Activated B cell treated with CpG ODN at 0.5 μM for 24 hours (primary cell): ENCODE measurements around the gene ORMDL1. TPM values are rescaled to one million over a fixed set of nuclear protein-coding genes. Genes with fewer than 3 reads are reported as not detected.

ENCODE experiments used
- ATAC-seq: fragments of 200-7000 bp; cut with Tn5 transposase; one replicate; pipeline ENCODE4 v1.10.0; 2021; ENCODE audit warnings: low read depth, mild to moderate bottlenecking, moderate library complexity
- CTCF ChIA-PET: fragments of 350-600 bp; sonication (Branson Sonifier 250); formaldehyde crosslinking; loops from one replicate; lab custom pipeline; 2021; ENCODE audit warnings: antibody characterized with exemption; lab: Charles Lee
- POLR2A ChIA-PET: fragments of 350-600 bp; sonication (Branson Sonifier 250); formaldehyde crosslinking; loops from one replicate; lab custom pipeline; 2021; ENCODE audit warnings: antibody characterized with exemption; lab: Charles Lee
- DNase-seq: peaks from one replicate; pipeline ENCODE4 v3.0.0; 2022
- H3K27ac Mint-ChIP-seq: one replicate; pipeline ENCODE4 v1.8.0; 2020; ENCODE audit warnings: mixed read lengths
- H3K27me3 Mint-ChIP-seq: one replicate; pipeline ENCODE4 v1.8.0; 2021; ENCODE audit warnings: mixed read lengths
- H3K36me3 Mint-ChIP-seq: one replicate; pipeline ENCODE4 v1.8.0; 2021; ENCODE audit warnings: low read depth, mixed read lengths
- H3K4me1 Mint-ChIP-seq: one replicate; pipeline ENCODE4 v1.8.0; 2021; ENCODE audit warnings: mixed read lengths
- H3K4me3 Mint-ChIP-seq: one replicate; pipeline ENCODE4 v1.8.0; 2020; ENCODE audit warnings: mild to moderate bottlenecking, mixed read lengths
- H3K9me3 Mint-ChIP-seq: one replicate; pipeline ENCODE4 v1.8.0; 2020; ENCODE audit warnings: mixed read lengths
- CTCF ChIP-seq: fragments of 200-600 bp; IDR thresholded peaks from one replicate; pipeline ENCODE4 v1.8.0; 2022; ENCODE audit warnings: antibody characterized with exemption, mild to moderate bottlenecking
- intact Hi-C: fragments of 100-400 bp; cut with micrococcal nuclease; formaldehyde crosslinking; loops from one replicate; pipeline ENCODE4 v1.15.1; 2024
- total RNA-seq: library from RNA; stranded (reverse); gene quantifications from 2 replicates; pipeline ENCODE4 v1.2.3, GENCODE V29; 2022

ORMDL1 gene
- total RNA-seq, 1 donor from 2014 or later, result 92.6 TPM

GRCh38 chr2:189802396-189802912 is 18.3 kb upstream of the ORMDL1 start:
- ChIA-PET POLR2A (no interaction called here), CTCF (interaction anchor here (0.9 kb wide), 1 partner anchor 51 kb away, joined by 3 read pairs; no protein-coding TSS in a partner anchor)
- Mint-ChIP-seq H3K4me3 (no peak overlapping the region), H3K27ac (no peak overlapping the region), H3K36me3 (peaks cover 40% of the 10 kb centered on the region), H3K4me1 (peaks cover 5% of the 10 kb centered on the region), H3K9me3 (no peaks in the 10 kb centered on the region), H3K27me3 (no peaks in the 10 kb centered on the region)
- ATAC-seq (no peak), DNase-seq (no peak)
- intact Hi-C loops, result no loop called here
- TF ChIP-seq CTCF, result no peak

- Mint-ChIP-seq H3K36me3 (peaks cover 50% of the 10 kb centered on the region), H3K27ac (no peak overlapping the region), H3K9me3 (no peaks in the 10 kb centered on the region), H3K4me1 (peaks cover 5% of the 10 kb centered on the region), H3K4me3 (no peak overlapping the region), H3K27me3 (no peaks in the 10 kb centered on the region)
- ChIA-PET POLR2A (no interaction called here), CTCF (interaction anchor here (0.7 to 1.3 kb wide), 2 partner anchors 266 to 275 kb away, joined by 3 to 4 read pairs; no protein-coding TSS in a partner anchor)
- ATAC-seq (no peak), DNase-seq (no peak)
- no peak for TF ChIP-seq CTCF
- intact Hi-C loops, result loop anchor here (2.0 kb wide), 1 partner anchor 477 kb away; no protein-coding TSS in a partner anchor
Measured at GRCh38 chr2:189799531-189799930, 15.4 kb upstream of the ORMDL1 start.

GRCh38 chr2:189799030-189799331 is 14.8 kb upstream of the ORMDL1 start:
- no peak overlapping the region for H3K27ac Mint-ChIP-seq
- ATAC-seq (no peak), DNase-seq (no peak)
- H3K36me3 Mint-ChIP-seq, result peaks cover 50% of the 10 kb centered on the region
- no peaks in the 10 kb centered on the region for H3K27me3 Mint-ChIP-seq
- intact Hi-C loops, result loop anchor here (2.0 kb wide), 1 partner anchor 478 kb away; no protein-coding TSS in a partner anchor
- H3K9me3 Mint-ChIP-seq, result no peaks in the 10 kb centered on the region
- ChIA-PET CTCF (interaction anchor here (0.8 to 1.8 kb wide), 8 partner anchors 11 to 274 kb away, joined by 3 to 15 read pairs (median 3); partner anchors contain the start of gene OSGEPL1), POLR2A (interaction anchor here (0.7 kb wide), 2 partner anchors 108 to 1016 kb away, joined by 3 to 7 read pairs; no protein-coding TSS in a partner anchor)
- no peak overlapping the region for H3K4me3 Mint-ChIP-seq
- no peak for TF ChIP-seq CTCF
- H3K4me1 Mint-ChIP-seq, result peaks cover 5% of the 10 kb centered on the region

GRCh38 chr2:189798312-189799029 is 14.3 kb upstream of the ORMDL1 start:
- H3K27me3 Mint-ChIP-seq, result no peaks in the 10 kb centered on the region
- CTCF ChIA-PET, result interaction anchor here (0.8 to 1.8 kb wide), 8 partner anchors 12 to 274 kb away, joined by 3 to 15 read pairs (median 3); partner anchors contain the start of gene OSGEPL1
- no peak overlapping the region for H3K4me3 Mint-ChIP-seq
- no peak for TF ChIP-seq CTCF
- H3K36me3 Mint-ChIP-seq, result peaks cover 51% of the 10 kb centered on the region
- DNase-seq, result no peak
- H3K4me1 Mint-ChIP-seq, result peaks cover 5% of the 10 kb centered on the region
- peak; percentile 45 for ATAC-seq
- H3K9me3 Mint-ChIP-seq, result no peaks in the 10 kb centered on the region
- intact Hi-C loops, result loop anchor here (1.0 to 2.0 kb wide), 2 partner anchors 272 to 478 kb away; no protein-coding TSS in a partner anchor
- POLR2A ChIA-PET, result interaction anchor here (0.7 kb wide), 2 partner anchors 109 to 1017 kb away, joined by 3 to 7 read pairs; no protein-coding TSS in a partner anchor
- no peak overlapping the region for H3K27ac Mint-ChIP-seq

GRCh38 chr2:189797902-189798301 is 13.8 kb upstream of the ORMDL1 start:
- ChIA-PET POLR2A (no interaction called here), CTCF (interaction anchor here (1.2 to 1.8 kb wide), 4 partner anchors 43 to 275 kb away, joined by 3 to 15 read pairs (median 4); no protein-coding TSS in a partner anchor)
- no peak overlapping the region for H3K27ac Mint-ChIP-seq
- H3K4me1 Mint-ChIP-seq, result peaks cover 5% of the 10 kb centered on the region
- DNase-seq (no peak), ATAC-seq (no peak)
- intact Hi-C loops, result loop anchor here (1.0 to 2.0 kb wide), 2 partner anchors 272 to 479 kb away; no protein-coding TSS in a partner anchor
- H3K9me3 Mint-ChIP-seq, result no peaks in the 10 kb centered on the region
- no peak overlapping the region for H3K4me3 Mint-ChIP-seq
- no peaks in the 10 kb centered on the region for H3K27me3 Mint-ChIP-seq
- TF ChIP-seq CTCF, result no peak
- peaks cover 57% of the 10 kb centered on the region for H3K36me3 Mint-ChIP-seq
